ENCODE results near the gene TMEM161A. TPM values are rescaled to one million over a fixed set of nuclear protein-coding genes. Genes with fewer than 3 reads are reported as not detected.

The TMEM161A gene
- total and polyA plus RNA-seq, 9 of the 15 experiments (the other 6 are each of a cell fraction or from before 2014, with no cell fraction given) = 0.63 to 92.3 (median 38.9) TPM

DNA sequence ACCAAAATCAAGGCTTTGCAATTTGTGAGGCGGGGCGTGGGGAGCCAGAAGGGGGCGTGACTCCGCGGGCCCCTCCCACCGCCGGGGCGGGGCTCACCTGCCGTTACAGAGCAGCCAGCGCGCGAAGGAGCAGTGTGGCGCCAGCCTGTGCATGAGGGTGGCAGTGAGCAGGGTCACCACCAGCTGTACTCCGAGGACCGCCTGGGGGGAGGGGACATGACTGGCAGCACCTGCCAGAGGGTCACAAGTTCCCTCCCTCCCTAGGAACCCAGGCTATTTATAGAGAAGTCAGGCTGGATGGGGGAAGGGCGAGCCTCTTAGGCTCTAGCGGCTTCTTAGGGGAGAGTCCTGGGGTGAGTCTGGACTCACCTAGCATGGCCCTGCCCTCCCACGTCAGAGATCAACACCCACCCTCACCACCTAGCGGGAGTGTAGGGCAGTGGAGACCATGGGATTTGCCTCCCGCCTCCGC, 3.6 kb downstream of the TMEM161A start (continued):
- TF ChIP-seq, protein P1, sequence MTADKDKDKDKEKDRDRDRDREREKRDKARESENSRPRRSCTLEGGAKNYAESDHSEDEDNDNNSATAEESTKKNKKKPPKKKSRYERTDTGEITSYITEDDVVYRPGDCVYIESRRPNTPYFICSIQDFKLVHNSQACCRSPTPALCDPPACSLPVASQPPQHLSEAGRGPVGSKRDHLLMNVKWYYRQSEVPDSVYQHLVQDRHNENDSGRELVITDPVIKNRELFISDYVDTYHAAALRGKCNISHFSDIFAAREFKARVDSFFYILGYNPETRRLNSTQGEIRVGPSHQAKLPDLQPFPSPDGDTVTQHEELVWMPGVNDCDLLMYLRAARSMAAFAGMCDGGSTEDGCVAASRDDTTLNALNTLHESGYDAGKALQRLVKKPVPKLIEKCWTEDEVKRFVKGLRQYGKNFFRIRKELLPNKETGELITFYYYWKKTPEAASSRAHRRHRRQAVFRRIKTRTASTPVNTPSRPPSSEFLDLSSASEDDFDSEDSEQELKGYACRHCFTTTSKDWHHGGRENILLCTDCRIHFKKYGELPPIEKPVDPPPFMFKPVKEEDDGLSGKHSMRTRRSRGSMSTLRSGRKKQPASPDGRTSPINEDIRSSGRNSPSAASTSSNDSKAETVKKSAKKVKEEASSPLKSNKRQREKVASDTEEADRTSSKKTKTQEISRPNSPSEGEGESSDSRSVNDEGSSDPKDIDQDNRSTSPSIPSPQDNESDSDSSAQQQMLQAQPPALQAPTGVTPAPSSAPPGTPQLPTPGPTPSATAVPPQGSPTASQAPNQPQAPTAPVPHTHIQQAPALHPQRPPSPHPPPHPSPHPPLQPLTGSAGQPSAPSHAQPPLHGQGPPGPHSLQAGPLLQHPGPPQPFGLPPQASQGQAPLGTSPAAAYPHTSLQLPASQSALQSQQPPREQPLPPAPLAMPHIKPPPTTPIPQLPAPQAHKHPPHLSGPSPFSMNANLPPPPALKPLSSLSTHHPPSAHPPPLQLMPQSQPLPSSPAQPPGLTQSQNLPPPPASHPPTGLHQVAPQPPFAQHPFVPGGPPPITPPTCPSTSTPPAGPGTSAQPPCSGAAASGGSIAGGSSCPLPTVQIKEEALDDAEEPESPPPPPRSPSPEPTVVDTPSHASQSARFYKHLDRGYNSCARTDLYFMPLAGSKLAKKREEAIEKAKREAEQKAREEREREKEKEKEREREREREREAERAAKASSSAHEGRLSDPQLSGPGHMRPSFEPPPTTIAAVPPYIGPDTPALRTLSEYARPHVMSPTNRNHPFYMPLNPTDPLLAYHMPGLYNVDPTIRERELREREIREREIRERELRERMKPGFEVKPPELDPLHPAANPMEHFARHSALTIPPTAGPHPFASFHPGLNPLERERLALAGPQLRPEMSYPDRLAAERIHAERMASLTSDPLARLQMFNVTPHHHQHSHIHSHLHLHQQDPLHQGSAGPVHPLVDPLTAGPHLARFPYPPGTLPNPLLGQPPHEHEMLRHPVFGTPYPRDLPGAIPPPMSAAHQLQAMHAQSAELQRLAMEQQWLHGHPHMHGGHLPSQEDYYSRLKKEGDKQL (CRISPR knock-in tag; IDR thresholded peaks at IDR 0.05; ENCODE audit: borderline replicate concordance) = no peak
- TF ChIP-seq LEF1 (IDR thresholded peaks at IDR 0.05) (peak; percentile 72), WHSC1 (IDR thresholded peaks at IDR 0.05; ENCODE audit: low read length) (no peak), PHF21A (IDR thresholded peaks at IDR 0.05; ENCODE audit: borderline replicate concordance, low read depth) (no peak), L3MBTL2 (IDR thresholded peaks at IDR 0.05) (peak; percentile 76), ZNF766 (CRISPR knock-in tag; conservative IDR thresholded peaks at IDR 0.05) (no peak)
- TF ChIP-seq, protein P2, sequence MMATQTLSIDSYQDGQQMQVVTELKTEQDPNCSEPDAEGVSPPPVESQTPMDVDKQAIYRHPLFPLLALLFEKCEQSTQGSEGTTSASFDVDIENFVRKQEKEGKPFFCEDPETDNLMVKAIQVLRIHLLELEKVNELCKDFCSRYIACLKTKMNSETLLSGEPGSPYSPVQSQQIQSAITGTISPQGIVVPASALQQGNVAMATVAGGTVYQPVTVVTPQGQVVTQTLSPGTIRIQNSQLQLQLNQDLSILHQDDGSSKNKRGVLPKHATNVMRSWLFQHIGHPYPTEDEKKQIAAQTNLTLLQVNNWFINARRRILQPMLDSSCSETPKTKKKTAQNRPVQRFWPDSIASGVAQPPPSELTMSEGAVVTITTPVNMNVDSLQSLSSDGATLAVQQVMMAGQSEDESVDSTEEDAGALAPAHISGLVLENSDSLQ (IDR thresholded peaks at IDR 0.05) = peak; percentile 57
- TF ChIP-seq, protein P3, sequence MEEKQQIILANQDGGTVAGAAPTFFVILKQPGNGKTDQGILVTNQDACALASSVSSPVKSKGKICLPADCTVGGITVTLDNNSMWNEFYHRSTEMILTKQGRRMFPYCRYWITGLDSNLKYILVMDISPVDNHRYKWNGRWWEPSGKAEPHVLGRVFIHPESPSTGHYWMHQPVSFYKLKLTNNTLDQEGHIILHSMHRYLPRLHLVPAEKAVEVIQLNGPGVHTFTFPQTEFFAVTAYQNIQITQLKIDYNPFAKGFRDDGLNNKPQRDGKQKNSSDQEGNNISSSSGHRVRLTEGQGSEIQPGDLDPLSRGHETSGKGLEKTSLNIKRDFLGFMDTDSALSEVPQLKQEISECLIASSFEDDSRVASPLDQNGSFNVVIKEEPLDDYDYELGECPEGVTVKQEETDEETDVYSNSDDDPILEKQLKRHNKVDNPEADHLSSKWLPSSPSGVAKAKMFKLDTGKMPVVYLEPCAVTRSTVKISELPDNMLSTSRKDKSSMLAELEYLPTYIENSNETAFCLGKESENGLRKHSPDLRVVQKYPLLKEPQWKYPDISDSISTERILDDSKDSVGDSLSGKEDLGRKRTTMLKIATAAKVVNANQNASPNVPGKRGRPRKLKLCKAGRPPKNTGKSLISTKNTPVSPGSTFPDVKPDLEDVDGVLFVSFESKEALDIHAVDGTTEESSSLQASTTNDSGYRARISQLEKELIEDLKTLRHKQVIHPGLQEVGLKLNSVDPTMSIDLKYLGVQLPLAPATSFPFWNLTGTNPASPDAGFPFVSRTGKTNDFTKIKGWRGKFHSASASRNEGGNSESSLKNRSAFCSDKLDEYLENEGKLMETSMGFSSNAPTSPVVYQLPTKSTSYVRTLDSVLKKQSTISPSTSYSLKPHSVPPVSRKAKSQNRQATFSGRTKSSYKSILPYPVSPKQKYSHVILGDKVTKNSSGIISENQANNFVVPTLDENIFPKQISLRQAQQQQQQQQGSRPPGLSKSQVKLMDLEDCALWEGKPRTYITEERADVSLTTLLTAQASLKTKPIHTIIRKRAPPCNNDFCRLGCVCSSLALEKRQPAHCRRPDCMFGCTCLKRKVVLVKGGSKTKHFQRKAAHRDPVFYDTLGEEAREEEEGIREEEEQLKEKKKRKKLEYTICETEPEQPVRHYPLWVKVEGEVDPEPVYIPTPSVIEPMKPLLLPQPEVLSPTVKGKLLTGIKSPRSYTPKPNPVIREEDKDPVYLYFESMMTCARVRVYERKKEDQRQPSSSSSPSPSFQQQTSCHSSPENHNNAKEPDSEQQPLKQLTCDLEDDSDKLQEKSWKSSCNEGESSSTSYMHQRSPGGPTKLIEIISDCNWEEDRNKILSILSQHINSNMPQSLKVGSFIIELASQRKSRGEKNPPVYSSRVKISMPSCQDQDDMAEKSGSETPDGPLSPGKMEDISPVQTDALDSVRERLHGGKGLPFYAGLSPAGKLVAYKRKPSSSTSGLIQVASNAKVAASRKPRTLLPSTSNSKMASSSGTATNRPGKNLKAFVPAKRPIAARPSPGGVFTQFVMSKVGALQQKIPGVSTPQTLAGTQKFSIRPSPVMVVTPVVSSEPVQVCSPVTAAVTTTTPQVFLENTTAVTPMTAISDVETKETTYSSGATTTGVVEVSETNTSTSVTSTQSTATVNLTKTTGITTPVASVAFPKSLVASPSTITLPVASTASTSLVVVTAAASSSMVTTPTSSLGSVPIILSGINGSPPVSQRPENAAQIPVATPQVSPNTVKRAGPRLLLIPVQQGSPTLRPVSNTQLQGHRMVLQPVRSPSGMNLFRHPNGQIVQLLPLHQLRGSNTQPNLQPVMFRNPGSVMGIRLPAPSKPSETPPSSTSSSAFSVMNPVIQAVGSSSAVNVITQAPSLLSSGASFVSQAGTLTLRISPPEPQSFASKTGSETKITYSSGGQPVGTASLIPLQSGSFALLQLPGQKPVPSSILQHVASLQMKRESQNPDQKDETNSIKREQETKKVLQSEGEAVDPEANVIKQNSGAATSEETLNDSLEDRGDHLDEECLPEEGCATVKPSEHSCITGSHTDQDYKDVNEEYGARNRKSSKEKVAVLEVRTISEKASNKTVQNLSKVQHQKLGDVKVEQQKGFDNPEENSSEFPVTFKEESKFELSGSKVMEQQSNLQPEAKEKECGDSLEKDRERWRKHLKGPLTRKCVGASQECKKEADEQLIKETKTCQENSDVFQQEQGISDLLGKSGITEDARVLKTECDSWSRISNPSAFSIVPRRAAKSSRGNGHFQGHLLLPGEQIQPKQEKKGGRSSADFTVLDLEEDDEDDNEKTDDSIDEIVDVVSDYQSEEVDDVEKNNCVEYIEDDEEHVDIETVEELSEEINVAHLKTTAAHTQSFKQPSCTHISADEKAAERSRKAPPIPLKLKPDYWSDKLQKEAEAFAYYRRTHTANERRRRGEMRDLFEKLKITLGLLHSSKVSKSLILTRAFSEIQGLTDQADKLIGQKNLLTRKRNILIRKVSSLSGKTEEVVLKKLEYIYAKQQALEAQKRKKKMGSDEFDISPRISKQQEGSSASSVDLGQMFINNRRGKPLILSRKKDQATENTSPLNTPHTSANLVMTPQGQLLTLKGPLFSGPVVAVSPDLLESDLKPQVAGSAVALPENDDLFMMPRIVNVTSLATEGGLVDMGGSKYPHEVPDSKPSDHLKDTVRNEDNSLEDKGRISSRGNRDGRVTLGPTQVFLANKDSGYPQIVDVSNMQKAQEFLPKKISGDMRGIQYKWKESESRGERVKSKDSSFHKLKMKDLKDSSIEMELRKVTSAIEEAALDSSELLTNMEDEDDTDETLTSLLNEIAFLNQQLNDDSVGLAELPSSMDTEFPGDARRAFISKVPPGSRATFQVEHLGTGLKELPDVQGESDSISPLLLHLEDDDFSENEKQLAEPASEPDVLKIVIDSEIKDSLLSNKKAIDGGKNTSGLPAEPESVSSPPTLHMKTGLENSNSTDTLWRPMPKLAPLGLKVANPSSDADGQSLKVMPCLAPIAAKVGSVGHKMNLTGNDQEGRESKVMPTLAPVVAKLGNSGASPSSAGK (IDR thresholded peaks at IDR 0.05) = no peak; the same call in 1 of the 2 replicates
- TF ChIP-seq, protein P4, sequence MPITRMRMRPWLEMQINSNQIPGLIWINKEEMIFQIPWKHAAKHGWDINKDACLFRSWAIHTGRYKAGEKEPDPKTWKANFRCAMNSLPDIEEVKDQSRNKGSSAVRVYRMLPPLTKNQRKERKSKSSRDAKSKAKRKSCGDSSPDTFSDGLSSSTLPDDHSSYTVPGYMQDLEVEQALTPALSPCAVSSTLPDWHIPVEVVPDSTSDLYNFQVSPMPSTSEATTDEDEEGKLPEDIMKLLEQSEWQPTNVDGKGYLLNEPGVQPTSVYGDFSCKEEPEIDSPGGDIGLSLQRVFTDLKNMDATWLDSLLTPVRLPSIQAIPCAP (CRISPR knock-in tag; IDR thresholded peaks at IDR 0.05; ENCODE audit: borderline replicate concordance) = no peak
